ENCODE results near the gene LIN7B.
"Not testable (repeated sequence)": the region's sequence is repeated elsewhere in the genome, so short reads cannot be mapped to it uniquely, and the experiment has no call there.

LIN7B gene

DNA sequence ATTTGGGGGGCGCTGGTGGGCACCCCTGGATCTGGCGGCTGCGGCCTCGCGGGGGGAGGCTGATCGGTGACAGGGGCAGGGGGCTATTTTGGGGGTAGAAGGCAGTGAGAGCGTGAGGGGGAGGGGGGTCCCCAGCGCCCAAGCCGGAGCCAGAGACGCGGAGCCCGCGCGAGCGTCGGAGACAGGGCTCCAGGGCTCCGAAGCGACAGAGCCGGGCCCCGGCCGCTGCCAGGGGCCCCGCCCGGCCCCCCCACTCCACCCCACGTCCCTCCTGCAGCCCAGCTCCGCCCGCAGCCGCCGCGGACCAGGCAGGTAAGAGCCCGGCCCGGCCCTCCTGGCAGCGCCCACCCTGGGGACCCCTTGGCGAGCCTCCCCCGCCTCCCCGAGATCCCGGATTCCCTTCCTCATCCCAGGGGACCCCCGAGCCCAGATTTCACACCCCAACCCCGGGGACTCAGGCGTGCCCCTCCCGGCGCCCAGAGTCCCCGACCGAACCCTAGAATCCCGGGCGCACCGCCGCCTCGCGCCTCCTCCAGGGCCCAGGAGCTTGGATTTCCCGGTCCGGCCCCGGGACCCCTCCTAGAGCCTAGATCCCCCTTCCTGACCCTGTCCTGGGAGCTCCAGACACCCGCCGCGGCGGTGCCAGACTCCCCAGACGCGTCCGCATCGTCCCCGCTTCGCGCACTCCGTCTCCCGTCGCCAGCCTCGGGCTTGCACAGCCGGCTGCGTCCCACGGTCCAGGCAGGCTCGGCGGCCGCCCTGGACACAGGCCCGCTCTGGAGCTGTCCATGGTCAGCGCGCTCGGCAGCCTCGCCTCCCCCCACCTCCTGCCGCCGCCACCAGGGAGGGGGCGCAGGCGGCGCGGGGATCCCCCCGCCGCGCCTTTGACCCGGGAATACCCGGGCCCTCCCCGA is 5.5 kb downstream of the LIN7B start, which contains the start of gene PPFIA3:
Gene PPFIA3, plus strand, starts transcription at position 134 of the 914 bp plus-strand sequence. CDS start 8,330 bp downstream, outside the sequence.
- DNase-seq, result no peak

DNA sequence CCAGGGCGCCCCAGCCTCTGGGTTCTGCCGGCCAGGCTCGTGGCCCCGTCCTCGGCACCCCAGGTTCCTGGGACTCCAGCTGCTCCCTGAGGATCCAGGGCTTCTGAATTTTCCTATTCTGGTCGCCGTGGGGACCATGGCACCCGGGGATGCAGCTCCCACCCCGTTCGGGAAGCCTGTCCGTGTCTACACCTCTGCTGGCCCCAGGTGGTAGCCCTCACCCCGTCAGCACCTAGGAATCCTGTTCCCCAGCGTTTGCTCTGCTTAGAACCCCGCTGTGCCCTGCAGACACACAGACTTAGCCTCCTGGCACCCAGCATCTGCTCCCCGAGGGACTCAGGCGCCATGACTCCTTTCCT is 6.1 kb downstream of the LIN7B start:
- DNase-seq, result no peak

DNA sequence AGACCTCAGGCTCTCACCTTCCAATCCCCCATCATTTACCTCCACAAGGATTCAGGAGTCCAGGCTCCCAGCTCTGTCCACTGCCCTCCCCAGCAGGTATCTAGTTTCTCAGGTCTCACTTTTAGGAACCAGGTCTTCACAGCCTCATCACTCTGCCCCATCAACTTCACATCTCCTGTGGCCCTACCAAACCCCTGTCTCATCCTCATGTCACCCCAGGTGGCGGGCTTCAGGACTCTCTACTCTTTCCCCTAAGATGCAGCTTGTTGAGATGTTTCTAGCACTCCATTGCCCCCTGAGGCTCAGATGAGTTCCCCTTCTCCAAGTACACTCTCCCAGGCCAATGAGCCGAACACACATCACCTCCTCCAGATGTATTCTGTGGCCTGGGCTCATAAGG is 6.7 kb downstream of the LIN7B start:
- DNase-seq, result no peak

DNA sequence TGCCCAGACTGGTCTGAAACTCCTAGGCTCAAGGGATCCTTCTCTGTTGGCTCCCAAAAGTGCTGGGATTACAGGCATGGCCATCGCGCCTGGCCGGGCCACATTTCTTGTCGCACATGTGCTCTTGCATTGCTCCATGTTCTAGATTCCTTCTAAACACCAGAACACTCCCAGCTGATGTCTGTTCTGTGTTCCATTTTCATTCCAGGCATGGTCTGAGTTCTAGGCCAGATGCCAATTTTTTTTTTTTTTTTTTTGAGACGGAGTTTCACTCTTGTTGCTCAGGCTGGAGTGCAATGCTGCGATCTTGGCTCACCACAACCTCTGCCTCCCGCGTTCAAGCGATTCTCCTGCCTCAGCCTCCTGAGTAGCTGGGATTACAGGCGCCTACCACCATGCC is 7.7 kb downstream of the LIN7B start:
- DNase-seq, result not testable (repeated sequence)

DNA sequence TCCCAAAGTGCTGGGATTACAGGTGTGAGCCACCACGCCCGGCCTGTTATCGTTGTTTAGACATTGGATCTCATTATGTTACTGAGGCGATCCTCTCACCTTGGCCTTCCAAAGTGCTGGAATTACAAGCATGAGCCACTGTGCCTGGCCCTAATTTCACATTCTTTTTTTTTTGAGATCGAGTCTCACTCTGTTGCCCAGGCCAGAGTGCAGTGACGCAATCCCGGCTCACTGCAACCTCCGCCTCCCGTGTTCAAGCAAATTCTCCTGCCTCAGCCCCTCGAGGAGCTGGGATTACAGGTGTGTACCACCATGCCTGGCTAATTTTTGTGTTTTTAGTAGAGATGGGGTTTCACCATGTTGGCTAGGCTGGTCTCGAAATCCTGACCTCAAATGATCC is 9.1 kb downstream of the LIN7B start:
- not testable (repeated sequence) for DNase-seq

DNA sequence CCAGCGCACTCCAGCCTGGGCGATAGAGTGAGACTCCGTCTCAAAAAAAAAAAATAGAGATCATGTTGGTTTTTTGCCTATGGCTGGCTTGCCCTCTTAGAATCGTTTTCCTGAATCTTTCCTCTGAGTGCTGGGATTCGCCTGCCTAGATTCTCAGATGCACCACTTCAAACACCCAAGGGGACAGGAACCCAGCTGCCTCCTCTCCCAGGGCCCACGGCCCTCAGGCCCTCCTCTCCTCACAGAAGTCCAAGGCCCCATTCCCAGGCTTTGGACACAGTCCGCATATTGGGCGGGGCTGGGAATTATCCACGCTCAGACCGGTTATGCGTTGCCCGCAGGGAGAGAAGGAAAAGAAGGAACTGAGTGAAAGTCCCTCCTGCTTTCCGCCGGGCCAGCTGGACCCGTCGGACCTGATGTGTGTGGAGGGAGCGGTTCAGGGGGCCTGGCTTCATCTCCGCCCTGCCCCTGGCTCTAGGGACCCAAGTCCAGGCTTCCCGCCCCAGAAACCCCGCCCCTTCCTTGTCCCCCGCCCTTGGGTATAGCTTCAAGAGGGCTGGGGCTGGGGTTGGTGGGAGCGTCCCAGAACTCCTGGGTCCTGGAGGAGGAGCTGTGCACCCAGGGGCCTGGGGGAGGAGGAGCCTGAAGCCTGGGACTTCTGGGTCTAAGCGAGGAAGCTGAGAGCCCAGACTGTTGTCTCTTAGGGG is 11.0 kb downstream of the LIN7B start:
- no peak for DNase-seq

DNA sequence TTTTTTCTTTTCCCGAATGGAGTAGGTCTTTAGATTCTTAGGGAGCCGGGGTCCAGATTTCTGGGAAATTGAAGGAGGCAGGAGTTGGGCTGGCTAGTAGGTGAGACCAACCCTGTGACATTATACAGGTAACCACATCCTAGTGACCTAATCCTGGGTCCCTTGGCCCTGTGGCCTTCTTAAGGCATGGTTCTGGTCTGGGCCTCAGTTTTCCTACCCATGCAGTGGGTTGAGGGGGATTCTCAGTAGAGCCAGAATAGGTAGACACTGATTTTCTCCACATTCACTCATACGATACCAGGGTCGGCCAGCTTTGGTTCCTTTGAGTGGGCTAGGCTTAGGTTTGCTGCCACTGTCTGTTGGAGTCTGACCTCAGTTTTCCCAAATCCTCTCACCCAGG is 12.4 kb downstream of the LIN7B start:
- DNase-seq, result no peak

DNA sequence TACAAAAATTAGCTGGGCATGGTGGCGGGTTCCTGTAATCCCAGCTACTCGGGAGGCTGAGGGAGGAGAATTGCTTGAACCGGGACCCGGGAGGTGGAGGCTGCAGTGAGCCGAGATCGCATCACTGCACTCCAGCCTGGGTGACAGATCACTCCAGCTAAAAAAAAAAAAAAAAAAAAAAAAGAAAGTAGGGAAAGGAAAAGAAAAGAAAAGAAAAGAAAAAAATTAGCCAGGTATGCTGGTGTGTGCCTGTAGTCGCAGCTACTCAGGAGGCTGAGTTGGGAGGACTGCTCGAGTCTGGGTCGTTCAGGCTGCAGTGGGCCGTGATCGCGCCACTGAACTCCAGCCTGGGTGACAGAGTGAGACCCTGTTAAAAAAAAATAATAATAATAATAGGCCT is 13.1 kb downstream of the LIN7B start:
- not testable (repeated sequence) for DNase-seq

DNA sequence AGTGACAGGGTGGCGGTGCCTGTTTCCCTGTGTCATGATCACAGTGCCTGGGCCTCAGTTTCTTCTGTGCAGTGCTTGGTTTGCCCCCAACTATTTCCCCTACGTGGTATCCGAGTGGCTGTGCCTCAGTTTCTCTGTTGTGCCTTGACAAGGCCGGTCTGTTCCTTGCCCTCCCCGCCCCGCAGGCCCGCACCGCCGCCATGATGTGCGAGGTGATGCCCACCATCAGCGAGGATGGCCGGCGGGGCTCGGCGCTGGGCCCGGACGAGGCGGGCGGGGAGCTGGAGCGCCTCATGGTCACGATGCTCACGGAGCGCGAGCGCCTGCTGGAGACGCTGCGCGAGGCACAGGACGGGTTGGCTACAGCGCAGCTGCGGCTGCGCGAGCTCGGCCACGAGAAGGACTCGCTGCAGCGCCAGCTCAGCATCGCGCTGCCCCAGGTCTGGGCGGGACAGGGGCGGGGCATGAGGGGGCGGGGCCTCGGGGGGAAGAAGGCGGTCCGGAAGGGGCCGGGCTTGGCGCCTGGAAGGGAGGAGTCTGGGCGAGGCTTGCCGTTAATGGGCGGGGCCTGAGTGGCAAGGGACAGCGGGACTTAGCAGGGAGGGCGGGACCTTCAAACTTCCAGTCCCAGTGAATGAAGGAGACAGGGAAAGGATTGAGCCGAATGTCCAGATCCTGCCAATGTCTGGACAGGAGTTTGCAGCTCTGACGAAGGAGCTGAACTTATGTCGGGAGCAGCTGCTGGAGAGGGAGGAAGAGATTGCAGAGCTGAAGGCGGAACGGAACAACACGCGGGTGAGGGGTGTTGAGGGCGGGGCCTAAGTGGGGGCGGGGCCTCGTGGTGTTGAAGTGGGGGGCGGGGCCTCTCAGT is 13.7 kb downstream of the LIN7B start:
- DNase-seq, result peak; percentile 97

DNA sequence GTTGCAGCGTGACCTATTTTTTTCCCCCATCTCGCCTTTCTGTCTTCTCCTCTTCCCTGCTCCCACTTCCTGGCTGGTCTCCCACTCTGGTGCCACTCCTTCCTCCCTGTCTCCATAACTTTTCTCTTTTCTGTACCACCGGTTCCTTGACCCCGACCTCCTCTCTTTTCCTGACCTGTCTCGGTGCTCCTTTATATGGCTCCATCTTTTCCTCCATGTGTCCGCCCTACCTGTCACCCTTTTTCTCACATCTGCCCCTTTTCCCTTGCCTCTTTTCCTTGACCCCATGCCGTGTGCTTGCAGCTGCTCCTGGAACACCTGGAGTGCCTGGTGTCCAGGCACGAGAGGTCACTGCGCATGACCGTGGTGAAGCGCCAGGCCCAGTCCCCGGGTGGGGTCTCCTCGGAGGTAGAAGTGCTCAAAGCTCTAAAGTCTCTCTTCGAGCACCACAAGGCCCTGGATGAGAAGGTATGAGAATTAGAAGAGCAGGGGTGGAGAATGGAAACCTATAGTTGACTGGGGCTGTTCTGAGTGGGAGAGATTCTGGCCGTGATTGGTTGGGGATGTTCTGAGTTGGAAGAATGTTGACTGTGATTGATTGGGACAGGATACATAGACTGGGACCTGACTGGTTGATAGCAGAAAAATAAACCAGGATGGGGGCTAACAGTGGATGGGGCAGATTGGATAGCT is 14.5 kb downstream of the LIN7B start:
- no peak for DNase-seq

DNA sequence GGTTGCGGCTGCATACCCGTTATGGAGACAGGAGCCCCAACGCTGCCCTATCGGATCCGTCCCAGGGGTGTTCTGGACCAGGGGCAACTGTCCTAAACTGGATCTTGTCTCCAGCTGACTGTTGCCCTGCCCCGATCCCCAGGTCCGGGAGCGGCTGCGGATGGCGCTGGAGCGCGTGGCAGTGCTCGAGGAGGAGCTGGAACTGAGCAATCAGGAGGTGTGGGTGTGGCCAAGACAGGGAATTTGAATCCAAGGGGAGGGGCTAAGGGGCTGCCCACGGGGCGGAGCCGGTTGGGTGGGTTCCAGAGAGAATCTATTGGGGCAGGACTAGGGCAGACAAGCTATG is 15.0 kb downstream of the LIN7B start:
- no peak for DNase-seq

DNA sequence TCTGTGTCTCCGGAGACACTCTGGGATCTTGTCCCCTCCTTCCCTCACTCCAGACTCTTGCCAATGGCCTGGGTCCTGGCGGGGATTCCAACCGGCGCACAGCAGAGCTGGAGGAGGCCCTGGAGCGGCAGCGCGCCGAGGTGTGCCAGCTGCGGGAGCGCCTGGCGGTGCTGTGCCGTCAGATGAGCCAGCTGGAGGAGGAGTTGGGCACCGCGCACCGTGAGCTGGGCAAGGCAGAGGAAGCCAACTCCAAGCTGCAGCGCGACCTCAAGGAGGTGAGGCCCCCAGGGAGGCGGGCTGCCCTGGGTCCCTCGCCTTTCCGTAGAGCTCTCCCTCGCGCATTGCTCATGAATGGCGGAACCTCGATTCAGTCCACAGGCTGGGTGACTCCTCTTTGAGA is 16.2 kb downstream of the LIN7B start:
- DNase-seq, result no peak

DNA sequence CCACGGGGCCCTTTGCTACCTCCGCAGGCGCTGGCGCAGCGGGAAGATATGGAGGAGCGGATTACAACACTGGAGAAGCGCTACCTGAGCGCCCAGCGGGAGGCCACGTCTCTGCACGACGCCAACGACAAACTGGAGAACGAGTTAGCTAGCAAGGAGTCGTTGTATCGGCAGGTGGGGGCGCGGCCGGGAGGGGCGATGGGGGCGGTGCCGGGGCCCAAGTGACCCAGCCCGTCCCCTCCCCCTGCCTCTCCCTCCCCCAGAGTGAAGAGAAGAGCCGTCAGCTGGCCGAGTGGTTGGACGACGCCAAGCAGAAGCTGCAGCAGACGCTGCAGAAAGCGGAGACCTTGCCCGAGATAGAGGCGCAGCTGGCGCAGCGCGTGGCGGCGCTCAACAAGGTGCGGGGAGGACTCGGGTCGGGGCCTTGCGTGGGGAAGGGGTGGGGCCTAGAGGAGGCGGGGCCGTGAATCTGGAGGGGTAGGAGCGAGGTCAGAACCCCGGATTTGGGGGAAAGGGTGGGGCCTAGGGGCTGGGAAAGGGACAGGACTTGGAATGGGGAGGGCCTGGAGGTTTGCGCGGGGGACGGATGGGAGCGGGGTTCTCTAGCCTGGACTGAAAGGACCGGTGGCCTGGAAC is 18.9 kb downstream of the LIN7B start:
- no peak for DNase-seq

DNA sequence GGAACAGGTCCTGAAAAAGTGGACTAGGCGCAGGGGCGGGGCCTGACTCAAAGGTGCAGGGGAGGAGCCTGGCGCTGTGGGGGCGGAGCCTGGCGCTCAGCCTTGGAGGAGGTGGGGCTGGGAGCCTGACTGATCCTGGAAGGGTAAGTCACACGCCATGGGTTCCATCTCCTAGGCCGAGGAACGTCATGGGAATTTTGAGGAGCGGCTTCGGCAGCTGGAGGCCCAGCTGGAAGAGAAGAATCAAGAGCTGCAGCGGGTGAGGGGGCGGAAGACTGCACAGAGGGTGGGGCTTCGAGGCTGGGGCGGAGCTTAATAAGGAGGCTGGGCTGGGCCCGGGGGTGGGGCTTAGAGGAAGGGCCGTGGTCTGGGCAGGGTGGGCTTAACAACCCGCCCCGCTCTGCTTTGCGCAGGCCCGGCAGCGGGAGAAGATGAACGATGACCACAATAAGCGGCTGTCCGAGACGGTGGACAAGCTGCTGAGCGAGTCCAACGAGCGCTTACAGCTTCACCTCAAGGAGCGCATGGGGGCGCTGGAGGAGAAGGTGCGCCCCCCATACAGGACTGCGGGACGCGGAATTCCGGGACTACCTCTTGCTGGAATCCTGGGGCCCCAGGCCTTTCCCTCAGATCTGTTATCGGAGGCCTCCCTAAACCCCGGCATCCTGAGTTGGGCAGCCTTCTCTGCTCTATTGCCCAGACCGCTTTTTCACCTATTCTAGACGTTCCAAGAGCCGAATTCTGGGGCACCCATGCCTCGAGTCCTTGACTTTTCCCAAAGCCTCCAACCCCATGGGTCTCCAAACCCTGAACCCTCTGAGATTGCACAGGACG is 19.7 kb downstream of the LIN7B start:
- peak; percentile 35 for DNase-seq

DNA sequence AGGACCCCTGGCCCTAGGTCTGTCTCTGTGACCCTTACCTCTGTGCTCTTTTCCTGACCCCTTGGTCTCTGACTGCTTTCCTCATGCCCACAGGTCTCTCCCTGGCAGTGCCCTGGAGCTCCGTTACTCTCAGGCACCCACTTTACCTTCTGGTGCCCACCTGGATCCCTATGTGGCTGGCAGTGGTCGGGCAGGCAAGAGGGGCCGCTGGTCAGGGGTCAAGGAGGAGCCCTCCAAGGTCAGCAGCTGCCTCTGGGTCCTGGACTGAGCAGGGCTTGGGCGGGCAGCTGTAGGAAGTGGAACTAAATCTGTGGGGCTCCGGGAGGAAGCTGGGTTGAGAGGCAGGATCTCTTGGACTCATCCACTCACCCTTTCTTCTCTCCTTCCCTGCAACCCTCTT is 21.5 kb downstream of the LIN7B start:
- no peak for DNase-seq

DNA sequence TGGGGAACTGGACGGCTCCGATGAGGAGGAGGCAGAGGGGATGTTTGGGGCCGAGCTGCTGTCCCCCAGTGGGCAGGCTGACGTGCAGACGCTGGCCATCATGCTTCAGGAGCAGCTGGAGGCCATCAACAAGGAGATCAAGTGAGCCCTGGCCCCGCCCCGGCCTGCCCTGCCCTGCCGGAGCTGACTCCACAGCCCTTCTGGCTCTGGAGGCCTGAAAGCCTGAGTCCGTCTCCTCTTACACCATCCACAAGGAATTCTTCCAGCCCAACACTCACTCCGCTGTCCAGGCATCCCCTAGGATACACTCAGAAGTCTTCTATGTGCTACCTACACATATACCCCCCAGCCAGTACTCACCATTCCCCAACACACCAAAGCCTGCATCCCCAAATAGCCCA is 22.6 kb downstream of the LIN7B start:
- DNase-seq, result no peak

DNA sequence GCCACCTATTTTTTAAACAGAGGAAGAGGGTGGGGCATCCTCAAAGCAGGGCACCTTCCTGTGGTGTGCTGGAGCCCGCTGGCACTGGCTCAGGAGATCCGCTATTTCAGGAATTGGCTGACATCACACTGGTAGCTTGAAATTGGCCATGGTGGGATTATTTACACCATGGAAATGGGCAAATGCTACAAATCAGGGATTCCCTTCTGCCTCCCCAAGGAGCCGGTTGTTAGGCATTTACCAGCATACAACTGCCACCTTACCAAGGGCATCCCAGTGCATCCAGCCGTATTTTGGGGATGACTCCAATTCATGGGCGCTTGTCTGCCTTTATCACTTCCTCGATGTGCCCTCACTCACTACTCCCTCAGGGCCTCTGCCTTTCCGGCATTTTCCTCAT is 26.8 kb downstream of the LIN7B start:
- no peak for DNase-seq

DNA sequence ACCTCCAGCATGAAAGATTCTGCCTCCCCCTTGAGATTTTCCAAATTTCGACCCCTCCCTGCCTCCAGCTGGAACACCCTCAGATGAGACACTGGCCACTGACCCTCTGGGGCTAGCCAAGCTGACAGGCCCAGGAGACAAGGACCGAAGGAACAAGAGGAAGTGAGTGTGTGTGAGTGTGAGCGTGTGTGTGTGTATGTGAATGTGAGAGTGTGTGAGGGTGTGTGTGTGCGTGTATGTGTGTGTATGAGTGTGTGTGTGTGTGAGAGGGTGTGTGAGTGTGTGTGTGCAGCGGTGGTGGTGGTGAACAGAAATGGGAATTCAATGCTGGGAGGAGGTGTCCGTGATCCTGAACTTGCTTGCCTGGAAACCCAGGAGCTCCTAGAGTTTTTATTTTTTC is 27.2 kb downstream of the LIN7B start:
- no peak for DNase-seq

DNA sequence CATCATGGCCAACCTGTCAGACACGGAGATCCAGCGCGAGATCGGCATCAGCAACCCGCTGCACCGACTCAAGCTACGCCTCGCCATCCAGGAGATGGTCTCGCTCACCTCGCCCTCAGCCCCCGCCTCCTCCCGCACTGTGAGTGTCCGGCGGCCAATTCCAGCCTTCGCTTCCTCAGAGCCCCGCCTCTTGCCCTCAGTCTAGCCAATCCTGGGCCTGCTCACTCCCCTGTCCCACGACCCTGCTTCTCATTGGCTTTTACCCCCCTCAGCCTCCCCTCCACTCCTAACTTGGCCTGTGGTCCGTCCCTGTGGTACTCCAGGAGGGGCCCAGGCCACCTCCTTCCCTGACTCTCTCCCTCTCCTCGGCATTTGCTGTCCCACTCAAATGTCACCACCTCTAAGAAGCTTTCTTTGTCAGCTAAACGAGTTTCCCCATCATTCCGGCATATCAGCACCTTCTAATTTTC is 28.7 kb downstream of the LIN7B start:
- peak; percentile 79 for DNase-seq

DNA sequence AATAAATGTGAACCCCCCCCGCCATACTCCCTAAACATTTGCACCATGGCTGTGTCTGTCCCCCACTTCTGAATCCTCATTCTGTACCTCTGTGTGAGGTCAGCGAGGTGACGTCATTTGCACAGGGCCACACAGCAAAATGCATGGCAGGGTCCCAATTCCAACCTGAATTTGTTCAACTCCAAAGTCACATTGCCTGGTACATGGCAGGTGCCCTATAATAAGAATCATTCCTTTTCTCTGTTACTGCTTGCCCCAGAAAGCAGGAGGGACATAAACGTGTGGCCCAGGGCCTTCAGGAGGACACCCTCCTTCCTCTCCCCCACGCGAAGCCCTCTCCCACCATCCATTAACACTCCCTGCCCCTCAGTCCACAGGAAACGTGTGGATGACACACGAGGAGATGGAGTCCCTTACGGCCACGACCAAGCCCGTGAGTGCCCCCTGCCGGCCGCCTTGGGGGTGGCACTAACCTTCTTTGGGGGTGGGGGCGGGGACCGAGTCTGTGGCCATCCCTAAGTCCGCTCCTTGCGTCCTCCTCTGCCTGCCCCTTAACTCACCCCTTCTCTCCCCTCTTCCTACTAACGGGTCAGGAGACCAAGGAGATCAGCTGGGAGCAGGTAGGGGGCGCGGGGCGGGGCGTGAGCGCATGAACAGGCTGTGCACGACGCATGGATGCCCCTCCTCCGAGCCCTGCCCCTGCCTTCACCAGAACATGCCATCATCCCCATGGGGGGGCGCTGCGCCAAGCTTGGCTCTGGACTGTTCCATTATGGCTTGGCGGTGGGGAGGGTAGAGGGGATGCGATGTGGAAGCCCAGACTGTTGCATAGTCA is 31.6 kb downstream of the LIN7B start:
- DNase-seq, result peak; percentile 82

All from activated CD4-positive, alpha-beta T cell treated with anti-CD3 and anti-CD28 coated beads, Interleukin-10, Interleukin-2, amounts not matched to agents 100 ng/mL and 50 ng/mL, durations not matched to agents 16 hours and 8 hours (primary cell).